ENCODE measurements around the gene C2CD2L.
A peak's percentile ranks its signal among the peaks of the same experiment; 100 is the strongest.
"Not testable (repeated sequence)": the region's sequence is repeated elsewhere in the genome, so short reads cannot be mapped to it uniquely, and the experiment has no call there.

Gene C2CD2L

DNA sequence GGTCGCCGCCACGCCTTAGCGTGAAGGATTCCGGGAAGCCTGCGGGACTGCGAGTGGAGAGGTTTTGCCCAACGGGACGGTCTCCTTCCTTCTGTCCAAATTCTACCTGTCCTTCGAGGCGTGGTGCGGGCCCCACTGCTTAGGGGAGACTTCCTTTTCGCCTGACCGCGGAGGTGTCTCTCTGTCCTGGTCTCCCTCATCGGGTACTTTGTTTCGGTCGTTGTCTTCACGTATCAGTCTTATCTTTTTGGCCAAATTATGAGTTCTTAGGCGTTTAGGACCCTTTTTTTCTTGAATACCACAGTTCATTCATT, 14.6 kb downstream of the C2CD2L start:
- ChIA-PET CTCF (interaction anchor here (1.2 to 3.3 kb wide), 6 partner anchors 20 to 216 kb away, joined by 3 to 24 read pairs (median 6); partner anchors contain the start of gene DPAGT1), POLR2A (interaction anchor here (0.8 to 2.0 kb wide), 6 partner anchors 14 to 197 kb away, joined by 3 to 7 read pairs (median 4); partner anchors contain the start of gene C2CD2L)
- TF ChIP-seq CTCF (IDR thresholded peaks at IDR 0.05; ENCODE audit: insufficient read depth, low read length, missing control alignments), result no peak
- peak overlapping the region; percentile 100 for H3K4me3 ChIP-seq (ENCODE audit: low read depth, low read length)
- DNase-seq (ENCODE audit: low read depth, low spot score), result no peak

DNA sequence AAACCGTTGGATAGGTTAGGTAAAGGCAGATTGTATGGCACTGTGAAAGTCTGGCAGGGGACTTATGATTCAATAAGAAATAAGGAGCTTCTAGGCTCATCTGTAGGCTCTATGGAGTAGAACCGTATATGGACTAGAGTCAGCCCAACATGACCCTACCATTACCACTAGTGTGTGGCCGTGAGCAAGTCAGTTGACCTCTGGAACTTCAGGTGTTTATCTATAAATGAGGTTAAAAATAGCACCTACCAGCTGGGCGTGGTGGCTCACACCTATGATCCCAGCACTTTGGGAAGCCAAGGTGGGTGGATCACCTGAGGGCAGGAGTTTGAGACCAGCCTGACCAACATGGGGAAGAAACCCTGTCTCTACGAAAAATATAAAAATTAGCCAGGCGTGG, 18.7 kb downstream of the C2CD2L start:
- no peak for TF ChIP-seq CTCF (IDR thresholded peaks at IDR 0.05; ENCODE audit: insufficient read depth, low read length, missing control alignments)
- ChIA-PET CTCF (interaction anchor here (1.0 to 2.3 kb wide), 2 partner anchors 19 to 71 kb away, joined by 4 to 17 read pairs; no protein-coding TSS in a partner anchor), POLR2A (interaction anchor here (0.6 to 0.7 kb wide), 2 partner anchors 35 to 87 kb away, joined by 3 read pairs; no protein-coding TSS in a partner anchor)
- H3K4me3 ChIP-seq (ENCODE audit: low read depth, low read length), result no peak overlapping the region
- no peak for DNase-seq (ENCODE audit: low read depth, low spot score)

GRCh38 chr11:119126675-119127268, 19.6 kb downstream of the C2CD2L start:
- no peak for TF ChIP-seq CTCF (IDR thresholded peaks at IDR 0.05; ENCODE audit: insufficient read depth, low read length, missing control alignments)
- CTCF ChIA-PET, result interaction anchor here (0.6 to 2.3 kb wide), 3 partner anchors 12 to 21 kb away, joined by 3 to 17 read pairs (median 3); no protein-coding TSS in a partner anchor
- no peak overlapping the region for H3K4me3 ChIP-seq (ENCODE audit: low read depth, low read length)
- POLR2A ChIA-PET, result interaction anchor here (0.6 kb wide), 1 partner anchor 88 kb away, joined by 3 read pairs; no protein-coding TSS in a partner anchor
- DNase-seq (ENCODE audit: low read depth, low spot score), result no peak

GRCh38 chr11:119130662-119131061, 23.5 kb downstream of the C2CD2L start:
- ChIA-PET CTCF (interaction anchor here (0.8 to 1.3 kb wide), 4 partner anchors 14 to 193 kb away, joined by 3 to 4 read pairs (median 4); no protein-coding TSS in a partner anchor), POLR2A (no interaction called here)
- no peak overlapping the region for H3K4me3 ChIP-seq (ENCODE audit: low read depth, low read length)
- no peak for TF ChIP-seq CTCF (IDR thresholded peaks at IDR 0.05; ENCODE audit: insufficient read depth, low read length, missing control alignments)
- DNase-seq (ENCODE audit: low read depth, low spot score), result no peak

GRCh38 chr11:119134389-119134978, 27.3 kb downstream of the C2CD2L start:
- POLR2A ChIA-PET, result no interaction called here
- peak; percentile 56 for TF ChIP-seq CTCF (IDR thresholded peaks at IDR 0.05; ENCODE audit: insufficient read depth, low read length, missing control alignments)
- no peak overlapping the region for H3K4me3 ChIP-seq (ENCODE audit: low read depth, low read length)
- CTCF ChIA-PET, result interaction anchor here (0.7 to 4.9 kb wide), 4 partner anchors 11 to 171 kb away, joined by 3 to 50 read pairs (median 6); partner anchors contain the start of genes ABCG4 and CBL
- no peak for DNase-seq (ENCODE audit: low read depth, low spot score)

DNA sequence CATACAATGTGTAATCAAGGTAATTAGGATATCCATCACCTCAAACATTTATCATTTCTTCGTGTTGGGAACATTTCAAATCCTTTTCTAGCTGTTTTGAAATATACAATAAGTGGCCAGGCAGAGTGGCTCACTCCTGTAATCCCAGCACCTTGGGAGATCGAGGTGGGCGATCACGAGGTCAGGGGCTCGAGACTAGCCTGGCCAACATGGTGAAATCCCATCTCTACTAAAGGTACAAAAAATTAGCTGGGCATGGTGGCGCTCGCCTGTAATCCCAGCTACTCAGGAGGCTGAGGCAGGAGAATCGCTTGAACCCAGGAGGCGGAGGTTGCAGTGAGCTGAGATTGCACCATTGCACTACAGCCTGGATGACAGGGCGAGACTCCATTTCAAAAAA, 32.1 kb downstream of the C2CD2L start:
- DNase-seq (ENCODE audit: low read depth, low spot score); POLR2A ChIA-PET; H3K4me3 ChIP-seq (ENCODE audit: low read depth, low read length): not testable (repeated sequence)
- CTCF ChIA-PET, result interaction anchor here (0.8 to 2.1 kb wide), 7 partner anchors 9 to 201 kb away, joined by 3 to 8 read pairs (median 3); no protein-coding TSS in a partner anchor

All from AG04449 (cell line).